GM10266 (cell line): ENCODE measurements around the gene ZNF280A.

Source experiments
- DNase-seq: peaks from one replicate; pipeline ENCODE4 v3.0.0; 2012; ENCODE audit errors: extremely low spot score
- TF ChIP-seq, protein P1 (sequence below): IDR thresholded peaks from 2 replicates; pipeline ENCODE4 v1.5.1; 2012; ENCODE audit warnings: mild to moderate bottlenecking, low read depth; ENCODE audit not compliant: control insufficient read depth, insufficient read depth; ENCODE audit errors: missing control alignments

ZNF280A gene

DNA sequence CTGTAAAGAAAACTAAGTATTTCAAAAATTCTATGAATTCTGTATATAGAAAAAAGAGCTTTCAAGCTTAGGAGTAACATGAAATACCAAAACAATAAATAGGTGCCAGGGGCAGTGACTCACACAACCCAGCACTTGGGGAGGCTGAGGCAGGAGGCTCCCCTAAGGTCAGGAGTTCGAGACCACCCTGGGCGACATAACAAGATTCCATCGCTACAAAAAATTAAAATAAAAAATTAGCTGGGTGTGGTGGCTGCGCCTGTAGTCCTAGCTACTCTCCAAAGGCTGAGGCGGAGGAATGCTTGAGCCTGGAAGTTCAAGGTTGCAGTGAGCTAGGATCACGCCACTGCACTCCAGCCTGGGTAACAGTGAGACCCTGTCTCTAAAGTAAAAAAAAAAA, 33.0 kb downstream of the ZNF280A start:
- TF ChIP-seq, protein P1, sequence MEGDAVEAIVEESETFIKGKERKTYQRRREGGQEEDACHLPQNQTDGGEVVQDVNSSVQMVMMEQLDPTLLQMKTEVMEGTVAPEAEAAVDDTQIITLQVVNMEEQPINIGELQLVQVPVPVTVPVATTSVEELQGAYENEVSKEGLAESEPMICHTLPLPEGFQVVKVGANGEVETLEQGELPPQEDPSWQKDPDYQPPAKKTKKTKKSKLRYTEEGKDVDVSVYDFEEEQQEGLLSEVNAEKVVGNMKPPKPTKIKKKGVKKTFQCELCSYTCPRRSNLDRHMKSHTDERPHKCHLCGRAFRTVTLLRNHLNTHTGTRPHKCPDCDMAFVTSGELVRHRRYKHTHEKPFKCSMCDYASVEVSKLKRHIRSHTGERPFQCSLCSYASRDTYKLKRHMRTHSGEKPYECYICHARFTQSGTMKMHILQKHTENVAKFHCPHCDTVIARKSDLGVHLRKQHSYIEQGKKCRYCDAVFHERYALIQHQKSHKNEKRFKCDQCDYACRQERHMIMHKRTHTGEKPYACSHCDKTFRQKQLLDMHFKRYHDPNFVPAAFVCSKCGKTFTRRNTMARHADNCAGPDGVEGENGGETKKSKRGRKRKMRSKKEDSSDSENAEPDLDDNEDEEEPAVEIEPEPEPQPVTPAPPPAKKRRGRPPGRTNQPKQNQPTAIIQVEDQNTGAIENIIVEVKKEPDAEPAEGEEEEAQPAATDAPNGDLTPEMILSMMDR = no peak
- no peak for DNase-seq

DNA sequence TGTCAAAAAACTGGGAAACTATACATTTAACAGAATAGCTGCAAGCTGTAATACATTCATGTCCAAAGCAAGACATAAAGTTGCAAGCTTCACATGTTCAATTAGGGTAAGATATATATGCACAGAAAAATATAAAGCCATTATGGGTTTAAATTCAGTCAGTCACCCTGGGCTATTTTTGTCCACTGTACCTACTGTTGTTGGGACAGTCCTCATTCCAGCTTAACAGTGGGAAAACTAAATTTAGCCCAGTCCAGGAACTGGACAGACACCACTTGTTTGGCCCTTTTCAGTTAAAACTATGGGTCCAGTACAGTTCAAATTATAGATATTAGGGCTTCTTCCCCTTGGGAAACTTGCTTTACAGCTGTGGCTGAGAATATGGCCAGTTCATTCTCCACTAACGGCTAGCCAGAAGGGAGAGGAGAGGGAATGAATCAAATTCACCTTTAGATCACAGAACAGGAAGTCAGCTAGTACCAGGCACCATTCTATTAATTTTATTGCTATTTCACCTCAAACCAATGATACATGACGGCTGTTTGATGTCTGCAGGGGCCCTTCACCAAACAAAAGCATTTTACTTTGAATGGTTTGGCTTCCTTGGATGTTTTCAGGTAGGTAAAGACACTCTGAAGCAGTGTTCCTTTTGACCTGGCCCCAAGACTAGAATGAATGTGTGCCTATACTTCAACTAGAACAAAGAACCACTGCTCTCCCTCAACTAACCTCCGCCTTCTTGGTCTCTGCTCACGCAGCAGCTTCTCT, 33.8 kb downstream of the ZNF280A start:
- no peak for DNase-seq
- TF ChIP-seq, protein P1 = no peak

DNA sequence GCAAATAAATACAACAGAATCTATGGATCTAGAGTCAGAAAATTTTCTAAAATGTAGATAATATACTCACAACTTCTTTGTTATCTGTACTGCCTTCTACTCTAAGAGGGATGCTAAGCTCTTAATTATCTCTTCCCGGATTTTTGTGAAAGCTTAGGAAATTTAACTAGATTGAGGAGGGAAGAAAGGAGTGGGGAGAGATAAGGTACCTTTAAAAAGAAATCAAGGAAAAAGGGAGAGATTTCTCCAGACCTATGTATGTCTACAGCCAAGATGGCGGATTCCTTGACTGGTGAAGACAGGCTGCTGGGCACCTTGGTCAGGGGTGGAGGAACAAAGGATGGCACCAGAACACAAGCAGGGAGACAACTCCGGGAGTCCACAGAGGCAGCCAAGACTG, 34.5 kb downstream of the ZNF280A start:
- no peak for DNase-seq
- TF ChIP-seq, protein P1 = no peak

DNA sequence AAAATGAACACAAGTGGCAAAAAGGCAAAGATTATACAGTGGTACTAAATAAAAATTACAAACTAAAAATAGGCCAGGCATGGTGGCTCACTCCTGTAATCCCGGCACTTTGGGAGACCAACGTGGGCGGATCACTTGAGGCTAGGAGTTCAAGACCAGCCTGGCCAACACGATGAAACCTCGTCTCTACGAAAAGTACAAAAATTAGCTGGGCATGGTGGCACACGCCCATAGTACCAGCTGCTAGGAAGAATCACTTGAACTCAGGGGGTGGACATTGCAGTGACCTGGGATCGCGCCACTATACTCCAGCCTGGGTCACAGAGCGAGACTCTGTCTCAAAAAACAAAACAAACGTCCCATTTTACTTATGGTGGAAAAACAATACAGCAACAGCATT, 36.0 kb downstream of the ZNF280A start:
- no peak for DNase-seq

DNA sequence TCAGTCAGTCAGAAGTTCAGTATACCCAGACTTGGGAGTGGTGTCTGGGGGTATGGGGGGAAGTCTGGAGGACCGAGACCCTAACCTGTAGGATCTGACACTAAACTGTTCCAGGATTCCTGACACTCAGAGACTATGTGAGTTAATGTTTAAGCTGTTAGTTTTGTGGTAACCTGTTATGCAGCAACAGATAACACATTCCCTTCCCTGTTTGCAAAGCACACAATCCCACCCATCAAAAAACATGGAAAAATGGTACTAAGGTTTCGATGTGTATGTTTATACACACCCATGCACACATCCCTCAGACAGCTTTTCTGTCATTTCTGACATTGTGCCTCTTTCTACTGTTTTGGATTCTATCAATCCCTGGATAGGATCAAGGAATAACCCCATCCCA, 39.1 kb downstream of the ZNF280A start:
- TF ChIP-seq, protein P1 = no peak
- DNase-seq = no peak

More for the DNA sequence above, 36.0 kb downstream of the ZNF280A start:
- TF ChIP-seq, protein P1 = no peak

DNA sequence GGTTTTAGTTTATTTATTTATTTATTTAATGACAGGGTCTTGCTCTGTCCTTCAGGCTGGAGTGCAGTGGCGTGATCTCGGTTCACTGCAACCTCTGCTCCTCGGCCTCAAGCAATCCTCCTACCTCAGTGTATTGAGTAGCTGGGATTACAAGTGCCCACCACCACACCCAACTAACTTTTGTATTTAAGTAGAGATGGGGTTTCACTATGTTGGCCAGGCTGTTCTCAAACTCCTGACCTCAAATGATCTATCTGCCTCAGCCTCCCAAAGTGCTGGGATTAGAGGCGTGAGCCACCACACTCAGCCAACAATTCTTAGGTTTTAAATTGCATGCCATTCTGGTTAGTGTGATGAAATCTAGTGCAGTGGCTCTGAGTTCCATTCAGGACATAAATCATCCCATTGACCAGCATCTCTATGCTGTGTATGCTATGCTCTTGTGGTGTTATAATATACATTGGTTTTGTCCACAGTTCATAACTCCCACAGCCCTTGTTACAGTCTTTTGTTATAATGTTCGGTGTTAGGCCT, 40.0 kb downstream of the ZNF280A start:
- no peak for DNase-seq
- TF ChIP-seq, protein P1 = no peak

DNA sequence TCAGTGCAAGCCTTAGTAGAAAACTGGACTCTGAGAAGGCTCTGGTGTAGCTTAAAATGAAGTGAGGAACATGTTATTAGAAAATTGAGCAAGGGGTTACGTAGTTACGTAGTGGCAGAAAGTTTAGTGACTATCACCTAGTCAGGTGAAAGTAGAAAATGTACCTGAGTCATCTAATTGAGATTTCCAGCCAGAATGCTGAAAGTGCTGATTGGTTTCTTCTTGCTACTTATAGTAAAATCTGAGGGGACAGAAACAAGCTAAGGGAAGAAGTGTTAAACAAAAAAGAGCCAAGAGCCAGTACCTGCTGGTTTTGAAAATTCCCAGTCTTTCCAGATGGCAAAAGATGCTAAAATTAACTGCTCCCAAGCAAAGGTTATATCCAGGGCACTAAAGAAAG, 41.0 kb downstream of the ZNF280A start:
- TF ChIP-seq, protein P1 = no peak
- no peak for DNase-seq
